Measurements from ENCODE around the gene LRRC15. TPM values are rescaled to one million over a fixed set of nuclear protein-coding genes. Genes with fewer than 3 reads are reported as not detected.

The LRRC15 gene
- total RNA-seq, 2 donors from 2014 or later: 0.11 TPM; not detected in 1

GRCh38 chr3:194306109-194306686 lies 63.3 kb downstream of the LRRC15 start:
- Mint-ChIP-seq H3K4me3 (no peak overlapping the region), H3K27me3 (ENCODE audit: insufficient read depth) (no peaks in the 10 kb centered on the region), H3K9me3 (no peaks in the 10 kb centered on the region), H3K27ac (no peak overlapping the region), H3K36me3 (ENCODE audit: low read depth) (no peaks in the 10 kb centered on the region), H3K4me1 (peaks cover 24% of the 10 kb centered on the region)
- Histone ChIP-seq H3K9me3 (ENCODE audit: control insufficient read depth, low read length) (no peaks in the 10 kb centered on the region), H3K4me3 (ENCODE audit: low read length) (no peak overlapping the region), H3K27me3 (ENCODE audit: control insufficient read depth, insufficient read depth, low read length, poor library complexity, severe bottlenecking) (peaks cover 5% of the 10 kb centered on the region), H3K4me1 (ENCODE audit: control insufficient read depth, insufficient read depth, low read length) (peaks cover 11% of the 10 kb centered on the region), H3K9ac (ENCODE audit: extremely low read depth, low read length, poor library complexity, severe bottlenecking) (no peak overlapping the region), H3K27ac (ENCODE audit: low read depth, low read length) (no peak overlapping the region), H3K36me3 (ENCODE audit: control insufficient read depth, insufficient read depth, low read length) (no peaks in the 10 kb centered on the region)
- peak; percentile 74 for DNase-seq
- 66 to 80% methylated on average over 2 to 11 of the region's 11 CpGs for WGBS, 2 experiments (ENCODE audit: insufficient coverage in 1 of 2, insufficient read length in 1 of 2)
- TF ChIP-seq, protein P1, sequence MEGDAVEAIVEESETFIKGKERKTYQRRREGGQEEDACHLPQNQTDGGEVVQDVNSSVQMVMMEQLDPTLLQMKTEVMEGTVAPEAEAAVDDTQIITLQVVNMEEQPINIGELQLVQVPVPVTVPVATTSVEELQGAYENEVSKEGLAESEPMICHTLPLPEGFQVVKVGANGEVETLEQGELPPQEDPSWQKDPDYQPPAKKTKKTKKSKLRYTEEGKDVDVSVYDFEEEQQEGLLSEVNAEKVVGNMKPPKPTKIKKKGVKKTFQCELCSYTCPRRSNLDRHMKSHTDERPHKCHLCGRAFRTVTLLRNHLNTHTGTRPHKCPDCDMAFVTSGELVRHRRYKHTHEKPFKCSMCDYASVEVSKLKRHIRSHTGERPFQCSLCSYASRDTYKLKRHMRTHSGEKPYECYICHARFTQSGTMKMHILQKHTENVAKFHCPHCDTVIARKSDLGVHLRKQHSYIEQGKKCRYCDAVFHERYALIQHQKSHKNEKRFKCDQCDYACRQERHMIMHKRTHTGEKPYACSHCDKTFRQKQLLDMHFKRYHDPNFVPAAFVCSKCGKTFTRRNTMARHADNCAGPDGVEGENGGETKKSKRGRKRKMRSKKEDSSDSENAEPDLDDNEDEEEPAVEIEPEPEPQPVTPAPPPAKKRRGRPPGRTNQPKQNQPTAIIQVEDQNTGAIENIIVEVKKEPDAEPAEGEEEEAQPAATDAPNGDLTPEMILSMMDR (conservative IDR thresholded peaks at IDR 0.05): no peak

DNA sequence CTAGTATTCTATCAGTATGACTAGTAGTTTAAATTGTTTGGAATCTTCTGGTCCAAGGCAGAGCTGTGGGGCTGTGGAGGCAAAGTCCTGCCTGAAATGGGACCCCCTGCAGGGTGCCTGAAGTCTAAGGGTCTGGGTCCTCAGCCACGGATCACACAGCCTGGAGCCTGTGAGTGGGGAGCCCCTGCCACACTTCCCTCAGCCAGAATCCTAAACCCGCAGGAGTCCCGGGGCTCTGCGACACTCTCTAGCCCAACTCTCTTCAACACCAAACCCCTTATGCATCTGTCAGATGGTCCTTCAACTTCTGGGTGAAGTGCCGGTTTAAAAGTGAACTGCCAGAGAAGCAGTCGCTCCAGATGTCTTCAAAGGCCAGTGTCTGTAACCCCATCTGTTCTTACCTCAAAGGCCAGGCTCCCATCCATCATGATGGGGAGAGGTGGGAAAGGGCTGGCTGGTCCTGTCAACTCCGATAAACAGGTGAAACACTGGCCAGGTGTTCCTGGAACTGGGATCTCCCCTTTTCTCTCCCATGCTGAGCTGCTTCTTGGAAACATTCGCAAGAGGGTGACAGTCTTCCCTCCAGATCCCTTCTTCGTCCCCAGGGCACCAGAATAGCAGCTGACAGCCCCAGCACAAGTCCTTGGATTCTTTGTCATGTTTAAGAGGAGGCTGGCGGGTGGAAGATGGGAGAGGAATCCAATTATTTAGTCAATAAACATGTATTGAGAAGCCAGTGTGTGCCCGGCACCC lies 64.0 kb downstream of the LRRC15 start:
- Mint-ChIP-seq H3K4me3 (no peak overlapping the region), H3K36me3 (ENCODE audit: low read depth) (no peaks in the 10 kb centered on the region), H3K9me3 (no peaks in the 10 kb centered on the region), H3K4me1 (peaks cover 24% of the 10 kb centered on the region), H3K27ac (no peak overlapping the region), H3K27me3 (ENCODE audit: insufficient read depth) (no peaks in the 10 kb centered on the region)
- TF ChIP-seq, protein P1 (conservative IDR thresholded peaks at IDR 0.05): no peak
- no peaks in the 10 kb centered on the region for H3K36me3 ChIP-seq (ENCODE audit: control insufficient read depth, insufficient read depth, low read length)
- no peak overlapping the region for H3K4me3 ChIP-seq (ENCODE audit: low read length)
- peaks cover 5% of the 10 kb centered on the region for H3K27me3 ChIP-seq (ENCODE audit: control insufficient read depth, insufficient read depth, low read length, poor library complexity, severe bottlenecking)
- no peaks in the 10 kb centered on the region for H3K9me3 ChIP-seq (ENCODE audit: control insufficient read depth, low read length)
- no peak overlapping the region for H3K9ac ChIP-seq (ENCODE audit: extremely low read depth, low read length, poor library complexity, severe bottlenecking)
- 79 to 81% methylated on average over 4 to 11 of the region's 11 CpGs for WGBS, 2 experiments (ENCODE audit: insufficient coverage in 1 of 2, insufficient read length in 1 of 2)
- H3K4me1 ChIP-seq (ENCODE audit: control insufficient read depth, insufficient read depth, low read length): peaks cover 11% of the 10 kb centered on the region
- DNase-seq: peak; percentile 69
- no peak overlapping the region for H3K27ac ChIP-seq (ENCODE audit: low read depth, low read length)

Other genes with a start within 250 kb of the LRRC15 start
- gene HES1, start 233.6 kb downstream of the LRRC15 start, total RNA-seq: 10 to 100 TPM in 1 of 2 donors, 1 to 10 TPM in 1; 2.1 to 17.5 TPM
- under 1 TPM in 1 of 2 donors, not detected in 1; 0.22 TPM for gene CPN2, start 18.4 kb downstream of the LRRC15 start, total RNA-seq
- under 1 TPM; 0.09 to 0.13 TPM for gene GP5, start 29.5 kb upstream of the LRRC15 start, total RNA-seq
- gene ATP13A3, start 117.3 kb upstream of the LRRC15 start, total RNA-seq: 100 to 1,000 TPM in 1 of 2 donors, 10 to 100 TPM in 1; 99.7 to 125 TPM

All from endodermal cell (in vitro differentiated cells).